ENCODE data around the gene TIGD4. TPM values are rescaled to one million over a fixed set of nuclear protein-coding genes. Genes with fewer than 3 reads are reported as not detected.

Gene TIGD4
- total and polyA plus RNA-seq, 2 experiments from 2014 or later = 1.6 to 1.7 TPM

- no peak for TF ChIP-seq ZNF462 (CRISPR knock-in tag; IDR thresholded peaks at IDR 0.05)
- no peak for TF ChIP-seq CTCF (conservative IDR thresholded peaks at IDR 0.05; ENCODE audit: low read depth in 2 of 2)
- TF ChIP-seq EZH2phosphoT487 (IDR thresholded peaks at IDR 0.05; ENCODE audit: unreplicated experiment) = no peak
- TF ChIP-seq ZNF114 (CRISPR knock-in tag; IDR thresholded peaks at IDR 0.05) = no peak
- no peak for TF ChIP-seq CREB1 (CRISPR knock-in tag; IDR thresholded peaks at IDR 0.05; ENCODE audit: low read depth)
- no peak for TF ChIP-seq POLR2AphosphoS5 (IDR thresholded peaks at IDR 0.05; ENCODE audit: low read depth)
- no peak for TF ChIP-seq ETS1 (IDR thresholded peaks at IDR 0.05)
- no peak for TF ChIP-seq ZNF331 (CRISPR knock-in tag; IDR thresholded peaks at IDR 0.05; ENCODE audit: low read depth)
- no peak for TF ChIP-seq NANOG (IDR thresholded peaks at IDR 0.05; ENCODE audit: borderline replicate concordance)
Observed at GRCh38 chr4:152748619-152749018, 30.9 kb downstream of the TIGD4 start (continued).

Measured in GM23338 (cell line).